NCI-H345 treated with DMSO at 0.1 percent for 48 hours (cell line): ENCODE results near the gene ABCB4.

Source experiments
- DNase-seq: peaks from one replicate; lab custom pipeline; 2025; ENCODE audit not compliant: unreplicated experiment; lab: John Stamatoyannopoulos, UW

Gene ABCB4

GRCh38 chr7:87475359-87476178 is at the start of gene ABCB4:
Gene ABCB4, minus strand, starts transcription at chr7:87475680. Its CDS starts 215 bp downstream, at chr7:87475465.
- no peak for DNase-seq

DNA sequence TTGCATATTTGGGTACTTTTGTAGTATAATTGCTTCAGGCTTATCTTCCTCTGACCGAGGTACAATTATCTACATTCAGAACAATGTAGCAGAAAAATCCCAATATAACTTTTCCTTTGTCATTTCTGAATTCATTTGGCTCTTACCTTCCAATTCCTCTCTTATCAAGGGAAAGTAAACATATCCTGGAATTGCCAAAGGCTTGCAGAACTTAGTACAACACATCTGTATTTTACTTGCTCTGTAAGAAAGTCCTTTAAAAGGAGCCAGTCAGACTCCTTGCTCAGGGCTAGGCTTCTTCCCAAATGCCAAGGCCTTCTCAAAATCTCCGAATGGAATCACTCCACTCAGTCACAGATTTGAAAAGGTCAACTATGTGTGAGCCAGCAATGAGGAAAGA is 43.3 kb upstream of the ABCB4 start:
- no peak for DNase-seq

- DNase-seq = no peak
Measured at GRCh38 chr7:87517891-87518290, 42.4 kb upstream of the ABCB4 start.

DNA sequence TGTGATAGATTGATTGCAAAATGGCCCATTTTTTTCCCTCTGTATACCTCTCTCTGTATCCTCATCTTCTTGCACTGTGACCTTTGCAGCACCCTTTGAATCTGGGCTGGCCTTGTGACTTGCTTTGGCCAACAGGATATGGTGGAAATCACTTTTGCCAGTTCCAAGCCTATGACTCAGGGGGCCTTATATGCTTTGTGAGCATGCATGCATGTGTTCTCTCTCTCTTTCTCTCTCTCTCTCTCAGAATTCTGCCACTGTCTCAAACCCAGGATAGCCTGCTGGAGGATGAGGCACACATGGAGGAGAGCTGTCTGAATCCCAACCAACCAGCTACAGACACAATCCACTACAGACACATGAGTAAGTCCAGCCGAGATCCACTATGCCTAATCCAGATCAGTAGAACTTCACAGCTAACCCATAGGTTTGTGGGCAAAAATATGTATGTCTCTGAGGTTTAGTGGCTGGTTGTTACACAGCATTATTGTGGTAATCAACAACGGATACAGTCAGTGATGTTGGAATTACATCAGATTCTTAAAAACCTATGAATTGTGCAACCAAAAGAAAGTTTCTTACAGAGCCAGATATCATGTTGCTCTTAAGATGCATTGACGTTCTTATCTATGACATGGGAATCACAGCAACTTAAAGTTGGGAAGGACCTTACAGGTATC is 41.8 kb upstream of the ABCB4 start:
- no peak for DNase-seq

GRCh38 chr7:87513735-87514335 is 38.4 kb upstream of the ABCB4 start:
- DNase-seq = no peak

DNA sequence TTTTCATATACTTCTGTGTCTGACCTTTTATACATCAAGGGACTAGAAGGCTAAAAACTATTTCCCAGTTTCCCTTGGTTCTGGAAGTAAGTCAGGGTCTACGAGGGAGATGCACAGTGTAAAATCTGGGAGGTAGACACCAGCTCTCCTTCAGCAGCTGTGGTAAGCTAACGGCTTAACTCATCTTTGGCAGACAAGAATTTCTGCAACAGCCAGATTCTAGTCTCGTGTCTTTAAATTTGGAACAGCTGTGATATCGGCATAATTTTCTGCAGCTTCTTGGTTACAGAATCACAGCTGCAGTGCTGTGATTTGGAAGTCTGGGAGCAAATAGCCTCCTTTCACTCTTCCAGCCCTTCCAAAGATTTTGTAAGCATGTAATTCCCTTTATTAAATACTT is 37.4 kb upstream of the ABCB4 start:
- DNase-seq = no peak

GRCh38 chr7:87511510-87511909 is 36.0 kb upstream of the ABCB4 start:
- no peak for DNase-seq

DNA sequence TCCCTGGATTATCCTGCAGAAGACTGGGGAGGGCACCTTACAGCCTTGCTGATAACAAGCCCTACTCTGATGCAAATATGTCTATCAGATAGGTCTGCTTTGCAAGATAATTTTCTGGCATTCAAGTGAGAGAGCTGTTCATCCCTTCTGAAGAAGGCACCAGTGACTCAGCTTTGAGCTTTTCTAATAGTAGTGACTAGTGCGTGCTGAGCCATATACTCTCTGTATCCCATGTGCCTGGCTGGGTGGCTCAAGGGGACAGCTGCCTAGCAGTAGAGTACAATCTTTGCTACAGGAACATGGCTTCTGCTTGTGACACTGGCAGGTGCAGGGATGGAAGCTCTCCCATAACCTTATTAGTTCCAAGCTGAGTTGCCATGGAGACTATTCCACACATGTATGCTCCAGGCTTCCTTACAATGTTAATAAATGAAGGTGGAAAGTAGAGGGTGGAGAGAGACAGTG is 35.0 kb upstream of the ABCB4 start:
- no peak for DNase-seq

- no peak for DNase-seq
Measured at GRCh38 chr7:87507446-87507845, 32.0 kb upstream of the ABCB4 start.

- no peak for DNase-seq
Measured at GRCh38 chr7:87506246-87507180, 31.0 kb upstream of the ABCB4 start.

GRCh38 chr7:87505557-87506245 is 30.2 kb upstream of the ABCB4 start:
- DNase-seq = no peak

- DNase-seq = no peak
Measured at GRCh38 chr7:87505122-87505521, 29.6 kb upstream of the ABCB4 start.

- no peak for DNase-seq
Measured at GRCh38 chr7:87499494-87499893, 24.0 kb upstream of the ABCB4 start.

- no peak for DNase-seq
Measured at GRCh38 chr7:87498893-87499292, 23.4 kb upstream of the ABCB4 start.

GRCh38 chr7:87497482-87497881 is 22.0 kb upstream of the ABCB4 start:
- DNase-seq = no peak

- no peak for DNase-seq
Measured at GRCh38 chr7:87495366-87495765, 19.9 kb upstream of the ABCB4 start.

- no peak for DNase-seq
Measured at GRCh38 chr7:87494454-87494853, 19.0 kb upstream of the ABCB4 start.

GRCh38 chr7:87483131-87483530 is 7.7 kb upstream of the ABCB4 start:
- DNase-seq = no peak

GRCh38 chr7:87482115-87482514 is 6.6 kb upstream of the ABCB4 start:
- no peak for DNase-seq

- no peak for DNase-seq
Measured at GRCh38 chr7:87480386-87480785, 4.9 kb upstream of the ABCB4 start.
